Hematopoietic multipotent progenitor cell treated with erythropoietin and hydrocortisone succinate and interleukin-3 and kit ligand, for 15 days (in vitro differentiated cells): Measurements from ENCODE around the gene DEPDC1.
"Not testable (repeated sequence)": the region's sequence is repeated elsewhere in the genome, so short reads cannot be mapped to it uniquely, and the experiment has no call there.

Source experiments
- DNase-seq: peaks from one replicate; pipeline ENCODE4 v3.0.0-alpha.2; 2015; ENCODE audit warnings: low spot score

DEPDC1 gene

GRCh38 chr1:68496680-68497357 lies at the start of gene DEPDC1:
Gene DEPDC1, minus strand, starts transcription at chr1:68497082. Its CDS starts 83 bp downstream, at chr1:68496999.
- DNase-seq = peak; percentile 89

DNA sequence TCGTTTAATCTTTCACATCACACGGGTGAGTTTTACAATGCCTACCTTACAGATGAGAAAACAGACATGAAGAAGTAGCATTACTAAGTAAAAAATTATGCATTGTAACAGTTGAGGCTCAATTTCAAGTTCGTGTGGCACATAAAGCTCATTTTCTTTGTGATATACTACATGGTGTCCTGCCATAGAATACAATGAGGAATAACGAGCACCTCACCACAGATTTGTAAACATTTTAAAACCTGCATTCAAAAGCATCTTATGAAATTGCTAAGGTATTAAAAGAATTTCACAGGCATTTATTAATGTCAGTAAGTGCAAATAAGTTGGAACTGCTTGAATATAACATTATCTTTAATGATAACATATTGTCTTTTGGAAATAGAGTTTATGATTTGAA lies 47.8 kb upstream of the DEPDC1 start:
- DNase-seq = no peak

DNA sequence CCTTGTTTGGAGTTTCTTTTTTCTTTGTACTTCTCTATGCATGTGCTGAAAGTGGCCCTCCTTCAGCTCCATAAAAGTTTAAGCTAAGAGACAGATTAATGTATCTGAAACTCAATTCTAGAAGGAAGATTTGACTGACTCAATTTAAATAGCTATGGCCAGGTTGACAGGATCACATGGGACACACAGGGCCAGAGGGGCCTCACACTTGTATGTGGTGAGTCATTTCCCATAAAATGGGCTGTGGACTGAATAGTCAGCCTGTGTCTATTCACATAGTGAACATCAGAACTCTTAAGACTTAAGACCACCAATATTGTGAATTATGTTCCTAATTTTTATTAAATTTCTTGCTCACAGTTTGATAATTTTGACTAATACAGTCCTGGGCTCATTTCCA lies 45.7 kb upstream of the DEPDC1 start:
- no peak for DNase-seq

DNA sequence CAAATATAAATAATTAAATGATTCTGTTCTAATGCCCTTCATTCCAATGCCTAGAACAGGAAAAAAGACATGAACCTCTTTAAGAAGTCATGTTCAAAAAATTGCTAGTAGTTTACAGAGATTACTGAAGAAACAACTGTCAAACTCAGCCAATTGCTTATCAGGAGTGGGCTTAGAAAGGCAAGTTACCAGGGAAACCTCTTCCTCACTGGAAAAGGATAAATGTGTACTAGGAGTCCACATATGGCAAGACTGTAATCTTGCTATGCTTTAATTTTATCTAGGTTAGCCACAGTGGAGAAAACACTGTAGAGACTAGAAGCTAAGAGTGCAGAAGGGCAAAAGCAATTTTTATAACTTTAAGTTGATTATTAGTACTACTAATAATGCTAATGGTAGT lies 42.1 kb upstream of the DEPDC1 start:
- no peak for DNase-seq

DNA sequence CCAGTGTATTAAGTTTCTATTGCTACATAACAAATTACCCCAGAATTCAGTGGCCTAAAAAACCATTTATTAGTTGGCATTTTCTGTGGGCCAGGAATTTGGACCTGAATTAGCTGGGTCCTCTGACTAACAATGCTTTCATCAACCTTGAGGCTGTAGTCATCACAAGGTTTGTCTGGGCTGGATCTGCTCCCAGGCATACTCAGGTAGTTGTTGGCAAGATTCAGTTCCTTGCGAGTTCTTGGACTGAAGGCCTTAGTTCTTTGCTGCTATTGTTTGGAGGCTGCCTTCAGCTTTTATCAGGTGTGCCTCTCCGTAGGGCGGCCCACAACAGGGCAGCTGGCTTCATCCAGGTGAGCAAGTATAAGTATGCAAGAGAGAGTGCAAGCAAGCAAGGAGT lies 31.4 kb upstream of the DEPDC1 start:
- DNase-seq = no peak

GRCh38 chr1:68525781-68526180 lies 28.9 kb upstream of the DEPDC1 start:
- no peak for DNase-seq

DNA sequence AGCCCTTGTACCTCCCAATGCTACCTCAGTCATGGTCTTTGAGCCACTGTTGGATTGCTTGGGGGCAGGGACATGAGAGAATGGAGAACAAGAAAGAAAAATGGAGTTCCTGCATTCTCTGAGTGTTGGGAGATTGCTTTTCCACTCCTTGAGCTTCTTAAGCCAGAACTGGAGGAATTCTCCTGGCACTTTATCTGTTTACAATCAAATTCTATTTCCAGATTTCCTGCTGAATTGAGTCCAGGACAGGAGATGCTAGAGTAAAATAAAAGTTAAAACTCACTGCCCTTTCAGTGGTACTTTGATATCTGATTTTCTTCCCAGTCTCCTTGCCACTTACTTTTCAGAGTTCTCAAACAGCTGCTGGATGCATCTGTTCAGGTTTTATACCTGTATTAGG lies 24.4 kb upstream of the DEPDC1 start:
- DNase-seq = no peak

- no peak for DNase-seq
Measured at GRCh38 chr1:68516066-68516465, 19.2 kb upstream of the DEPDC1 start.

GRCh38 chr1:68511254-68511653 lies 14.4 kb upstream of the DEPDC1 start:
- no peak for DNase-seq

DNA sequence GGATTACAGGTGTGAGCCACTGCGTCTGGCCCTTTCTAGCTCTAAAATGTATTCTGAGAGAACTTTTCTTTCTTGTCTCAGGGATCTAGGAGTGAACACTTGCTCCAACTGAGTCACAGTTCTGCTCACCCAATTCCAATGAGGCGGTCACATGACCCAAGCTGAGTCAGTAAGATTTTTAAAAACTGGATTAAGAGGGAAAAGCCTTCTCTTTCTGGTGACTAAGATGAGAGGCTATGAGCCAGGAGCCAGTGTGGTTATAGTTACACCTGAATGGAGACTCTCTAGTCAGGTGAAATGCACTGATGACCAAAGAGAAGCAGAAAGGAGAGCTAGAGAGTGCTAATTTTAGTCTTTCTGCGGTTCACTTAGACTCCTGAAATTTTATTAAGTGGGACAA lies 9.5 kb upstream of the DEPDC1 start:
- no peak for DNase-seq

DNA sequence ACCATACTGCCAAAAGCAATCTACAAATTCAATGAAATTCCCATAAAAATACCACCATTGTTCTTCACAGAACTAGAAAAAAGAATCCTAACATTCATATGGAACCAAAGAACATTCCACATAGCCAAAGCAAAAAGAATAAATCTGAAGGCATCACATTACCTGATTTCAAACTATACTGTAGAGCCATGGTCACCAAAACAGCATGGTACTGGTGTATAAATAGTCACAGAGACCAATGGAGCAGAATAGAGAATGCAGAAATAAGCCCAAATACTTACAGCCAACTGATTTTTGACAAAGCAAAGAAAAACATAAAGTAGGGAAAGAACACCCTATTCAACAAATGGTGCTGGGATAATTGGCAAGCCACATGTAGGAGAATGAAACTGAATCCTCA lies 6.2 kb upstream of the DEPDC1 start:
- DNase-seq = no peak

- no peak for DNase-seq
Measured at GRCh38 chr1:68497358-68497698, 446 bp upstream of the DEPDC1 start.

- DNase-seq = peak; percentile 41
Measured at GRCh38 chr1:68495968-68496679, 758 bp downstream of the DEPDC1 start.

GRCh38 chr1:68495532-68495931 lies 1.4 kb downstream of the DEPDC1 start:
- peak; percentile 6 for DNase-seq

DNA sequence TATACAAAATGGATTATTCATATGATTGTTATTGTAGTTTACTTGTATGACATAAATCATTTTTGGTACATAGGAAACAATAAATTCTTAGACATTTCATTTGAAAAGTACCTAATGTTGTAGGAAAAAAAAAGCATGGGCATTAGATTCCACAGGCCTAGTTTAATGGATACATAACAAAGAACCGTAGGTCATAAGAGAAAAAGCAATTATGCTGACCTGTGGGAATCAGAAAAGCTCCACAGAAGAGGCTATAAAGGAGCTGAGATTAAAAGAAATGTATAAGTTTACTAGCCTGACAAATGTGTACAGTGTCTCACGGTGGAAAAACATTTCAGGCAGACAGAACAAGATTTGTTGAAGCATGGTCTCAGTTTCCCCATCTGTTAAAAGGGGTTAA lies 3.7 kb downstream of the DEPDC1 start:
- no peak for DNase-seq

DNA sequence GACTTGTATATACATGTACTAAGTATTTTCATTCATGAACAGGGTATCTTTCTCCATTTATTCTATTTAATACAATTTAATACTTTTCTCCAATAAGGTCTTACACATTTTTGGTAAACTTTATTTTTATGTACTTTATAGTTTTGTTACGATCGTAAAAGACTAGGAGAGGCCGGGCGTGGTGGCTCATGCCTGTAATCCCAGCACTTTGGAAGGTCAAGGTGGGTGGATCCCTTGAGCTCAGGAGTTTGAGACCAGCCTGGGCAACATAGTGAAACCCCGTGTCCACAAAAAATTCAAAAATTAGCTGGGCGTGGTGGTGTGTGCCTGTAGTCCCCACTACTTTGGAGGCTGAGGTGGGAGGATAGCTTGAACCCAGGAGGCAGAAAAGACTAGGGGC lies 4.6 kb downstream of the DEPDC1 start:
- DNase-seq = not testable (repeated sequence)

DNA sequence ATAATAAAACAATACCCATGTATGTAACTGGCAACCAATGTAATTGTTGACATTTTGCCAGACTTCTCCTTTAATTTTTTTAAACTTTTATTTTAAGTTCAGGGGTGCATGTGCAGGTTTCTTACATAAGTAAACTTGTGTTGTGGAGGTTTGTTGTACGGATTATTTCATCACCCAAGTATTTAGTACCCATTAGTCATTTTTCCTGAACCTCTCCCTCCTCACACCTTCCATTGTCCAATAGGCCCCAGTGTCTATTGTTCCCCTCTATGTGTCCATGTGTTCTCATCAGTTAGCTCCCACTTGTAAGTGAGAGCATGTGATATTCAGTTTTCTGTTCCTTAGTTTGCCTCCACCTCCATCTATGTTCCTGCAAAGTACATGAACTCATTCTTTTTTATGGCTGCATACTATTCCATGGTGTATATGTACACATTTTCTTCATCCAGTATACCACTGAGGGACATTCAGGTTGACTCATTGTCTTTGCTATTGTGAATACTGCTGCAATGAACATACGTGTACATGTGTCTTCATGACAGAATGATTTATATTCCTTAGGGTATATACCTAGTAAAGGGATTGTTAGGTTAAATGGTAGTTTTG lies 6.7 kb downstream of the DEPDC1 start:
- no peak for DNase-seq

DNA sequence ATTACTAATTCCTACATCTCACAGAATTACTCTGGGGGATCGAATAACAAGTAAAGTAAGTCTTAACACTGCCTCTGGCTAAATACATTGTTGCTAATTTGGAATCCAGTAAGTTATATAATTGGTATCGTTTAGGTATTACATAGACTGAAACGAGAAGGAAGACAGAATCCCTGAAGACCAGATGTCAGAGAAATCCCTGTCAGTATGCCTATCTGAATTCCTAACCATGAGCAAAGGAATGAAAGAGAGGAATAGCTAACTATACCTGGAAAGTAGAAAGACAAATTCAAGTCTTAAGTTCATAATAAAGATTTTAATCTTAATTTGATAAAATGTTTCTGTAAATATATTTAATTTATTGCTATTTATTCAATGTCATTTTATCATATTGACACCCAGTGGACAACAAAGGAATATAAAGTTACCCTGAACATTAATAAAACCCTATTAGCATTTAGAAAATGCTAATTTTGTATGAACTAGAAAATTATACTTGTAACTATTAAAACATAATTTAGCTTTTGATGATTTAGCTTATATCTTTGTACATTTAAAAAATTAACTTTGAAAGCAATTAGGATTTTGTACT lies 11.4 kb downstream of the DEPDC1 start:
- DNase-seq = no peak

GRCh38 chr1:68484618-68485017 lies 12.3 kb downstream of the DEPDC1 start:
- DNase-seq = no peak

- DNase-seq = no peak
Measured at GRCh38 chr1:68481041-68481440, 15.8 kb downstream of the DEPDC1 start.

DNA sequence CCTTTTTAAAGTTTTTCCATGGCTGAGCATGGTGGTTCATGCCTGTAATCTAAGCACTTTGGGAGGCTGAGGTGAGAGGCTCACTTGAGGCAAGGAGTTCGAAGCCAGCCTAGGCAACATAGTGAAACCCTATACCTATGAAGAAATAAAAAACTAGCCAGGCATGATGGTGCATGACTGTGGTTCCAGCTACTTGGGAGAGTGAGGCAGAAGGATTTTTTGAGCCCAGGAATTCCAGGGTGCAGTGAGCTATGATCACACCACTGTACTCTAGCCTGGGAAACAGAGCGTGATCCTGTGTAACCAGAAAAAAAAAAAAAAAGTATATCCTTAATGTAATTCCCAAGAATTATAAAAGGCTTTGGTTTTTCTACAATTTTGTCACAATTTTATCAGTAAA lies 17.4 kb downstream of the DEPDC1 start:
- DNase-seq = no peak

DNA sequence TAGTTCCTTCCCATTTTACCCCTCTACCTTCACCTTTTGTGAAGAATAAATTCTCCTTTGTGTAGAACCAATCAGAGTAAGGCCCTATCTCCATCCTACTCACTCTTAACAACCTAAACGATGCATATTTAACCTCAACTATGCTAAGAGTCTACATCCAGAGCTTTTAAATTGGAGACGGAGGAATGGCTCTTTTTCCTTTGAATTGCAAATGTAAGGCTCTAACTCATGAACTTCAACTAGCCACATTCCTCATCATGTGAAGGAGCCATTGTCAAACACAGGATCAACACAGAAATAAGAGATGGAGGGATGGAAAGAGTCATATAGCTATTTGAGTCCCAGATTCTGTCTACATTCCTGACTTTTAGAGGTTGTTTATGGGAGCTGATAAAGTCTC lies 18.2 kb downstream of the DEPDC1 start:
- no peak for DNase-seq

- not testable (repeated sequence) for DNase-seq
Measured at GRCh38 chr1:68476626-68477025, 20.3 kb downstream of the DEPDC1 start.
